Sciatic nerve (tissue), 2 donors: ENCODE data around the gene CCDC13. TPM values are rescaled to one million over a fixed set of nuclear protein-coding genes. Genes with fewer than 3 reads are reported as not detected.

ENCODE experiments used
- ATAC-seq: fragments of 200-7000 bp; cut with Tn5 transposase; one replicate; pipeline ENCODE4 v1.9.1; 2020; ENCODE audit warnings: mild to moderate bottlenecking, moderate library complexity
- DNase-seq: peaks from one replicate; pipeline ENCODE4 v3.0.0-alpha.2; 2020; ENCODE audit warnings: low spot score
- intact Hi-C: fragments of 100-400 bp; cut with DNase I; formaldehyde crosslinking; loops from one replicate; pipeline ENCODE4 v1.14.2; 2022
- total RNA-seq: library from RNA; stranded (reverse); fragmentation: NEBNext Ultra II Directional; extraction: Animal tissue kit (Norgen Biotek cat#: 25700); gene quantifications from one replicate; pipeline ENCODE4 v1.2.1, GENCODE V29; 2021
- donor health status: DM: no; HTN: no; CAD: no.
- donor health status: DM: no; HTN: no; CAD: no.

The CCDC13 gene
- total RNA-seq, 1 donor from 2014 or later = 3.1 TPM

GRCh38 chr3:42723219-42723618 is 49.8 kb downstream of the CCDC13 start:
- intact Hi-C loops = no loop called here
- ATAC-seq = no peak
- DNase-seq = no peak

Other genes starting within 250 kb of the CCDC13 start
- 59.5 TPM for gene SEC22C, start 191.3 kb downstream of the CCDC13 start, total RNA-seq
- 16.0 TPM for gene SS18L2, start 182.4 kb downstream of the CCDC13 start, total RNA-seq
- gene NKTR, start 172.6 kb downstream of the CCDC13 start, total RNA-seq = 149 TPM
- 48.9 TPM for gene ZBTB47, start 119.6 kb downstream of the CCDC13 start, total RNA-seq
- 0.13 TPM for gene KLHL40, start 87.7 kb downstream of the CCDC13 start, total RNA-seq
- gene HHATL, start 70.5 kb downstream of the CCDC13 start, total RNA-seq = not detected
- gene HIGD1A, start 31.2 kb upstream of the CCDC13 start, total RNA-seq = 71.4 TPM
- 19.0 TPM for gene ACKR2, start 36.2 kb upstream of the CCDC13 start, total RNA-seq
- not detected for gene CYP8B1, start 102.6 kb upstream of the CCDC13 start, total RNA-seq
- gene ZNF662, start 132.9 kb upstream of the CCDC13 start, total RNA-seq = 19.0 TPM
- gene GASK1A, start 206.1 kb upstream of the CCDC13 start, total RNA-seq = 17.8 TPM